Spinal cord (tissue), 10 donors: ENCODE measurements around the gene CCDC71L. TPM values are rescaled to one million over a fixed set of nuclear protein-coding genes. Genes with fewer than 3 reads are reported as not detected.
"Not testable (repeated sequence)": the region's sequence is repeated elsewhere in the genome, so short reads cannot be mapped to it uniquely, and the experiment has no call there.

Experiments
- DNase-seq, 6 donors: peaks; one replicate each; pipeline versions ENCODE4 v3.0.0 to v3.0.0-alpha.2; 2013 to 2015; ENCODE audit warnings: low spot score in 6 of 6, low read depth in 4 of 6
- H3K27ac ChIP-seq: one replicate; pipeline ENCODE4 v1.5.1; 2013; ENCODE audit warnings: low read depth, low read length, control low read depth
- H3K27me3 ChIP-seq: one replicate; pipeline ENCODE4 v1.6.1; 2013; ENCODE audit warnings: low read length; ENCODE audit not compliant: control insufficient read depth, insufficient read depth
- H3K36me3 ChIP-seq: one replicate; pipeline ENCODE4 v1.6.1; 2013; ENCODE audit warnings: low read length; ENCODE audit not compliant: control insufficient read depth, insufficient read depth
- H3K4me1 ChIP-seq: one replicate; pipeline ENCODE4 v1.6.1; 2013; ENCODE audit warnings: low read length; ENCODE audit not compliant: control insufficient read depth, insufficient read depth
- H3K4me3 ChIP-seq: one replicate; pipeline ENCODE4 v1.5.1; 2013; ENCODE audit warnings: low read depth, low read length, control low read depth
- H3K9me3 ChIP-seq: one replicate; pipeline ENCODE4 v1.6.1; 2013; ENCODE audit warnings: low read length; ENCODE audit not compliant: control insufficient read depth, insufficient read depth
- WGBS: methylation state at CpG from one replicate; pipeline ENCODE4 v1.1.5; 2013; ENCODE audit warnings: missing lambda C conversion rate; ENCODE audit not compliant: insufficient coverage; 5-methylcytosine and 5-hydroxymethylcytosine counted together
- polyA plus RNA-seq, 2 donors: library from polyadenylated mRNA; unstranded; fragments of 120-200 nt; gene quantifications; one replicate each; pipeline ENCODE4 v1.2.1, GENCODE V29; 2013; ENCODE audit not compliant: insufficient read length in 2 of 2
- total RNA-seq, 2 donors: library from RNA; depleted of rRNA in 1 of 2; stranded (reverse); fragments of 120-200 nt in 1 of 2; fragments of >200 nt in 1 of 2; gene quantifications; one replicate each; pipeline versions ENCODE4 v1.2.3 to v1.2.4, GENCODE V29; 2013 to 2014
- donor health status: healthy.

The CCDC71L gene
- total and polyA plus RNA-seq, 4 donors = 8.0 to 11.8 (median 9.8) TPM

GRCh38 chr7:106679153-106679931 lies 18.4 kb upstream of the CCDC71L start:
- no peaks in the 10 kb centered on the region for H3K36me3 ChIP-seq
- H3K4me1 ChIP-seq = no peaks in the 10 kb centered on the region
- no peaks in the 10 kb centered on the region for H3K27me3 ChIP-seq
- no peak overlapping the region for H3K27ac ChIP-seq
- H3K4me3 ChIP-seq = no peak overlapping the region
- no peak for DNase-seq
- whole genome bisulfite sequencing = 88% methylated on average over 3 of the region's 6 CpGs
- no peaks in the 10 kb centered on the region for H3K9me3 ChIP-seq

- no peak overlapping the region for H3K27ac ChIP-seq
- H3K27me3 ChIP-seq = no peaks in the 10 kb centered on the region
- H3K4me1 ChIP-seq = no peaks in the 10 kb centered on the region
- H3K4me3 ChIP-seq = no peak overlapping the region
- H3K9me3 ChIP-seq = no peaks in the 10 kb centered on the region
- no peaks in the 10 kb centered on the region for H3K36me3 ChIP-seq
- no peak for DNase-seq
- WGBS = 97% methylated on average over 3 of the region's 3 CpGs
Observed at GRCh38 chr7:106678795-106679152, 17.8 kb upstream of the CCDC71L start.

GRCh38 chr7:106676506-106676905 lies 15.5 kb upstream of the CCDC71L start:
- not testable (repeated sequence) for H3K4me3 ChIP-seq, H3K27me3 ChIP-seq, H3K4me1 ChIP-seq, H3K9me3 ChIP-seq, H3K27ac ChIP-seq, DNase-seq, H3K36me3 ChIP-seq
- WGBS = no CpG with 5 or more reads among the region's 2 CpGs

- H3K27me3 ChIP-seq, H3K36me3 ChIP-seq, H3K4me3 ChIP-seq, DNase-seq, H3K9me3 ChIP-seq, H3K27ac ChIP-seq, H3K4me1 ChIP-seq: not testable (repeated sequence)
- no CpG with 5 or more reads among the region's 2 CpGs for WGBS
Observed at GRCh38 chr7:106673688-106674087, 12.7 kb upstream of the CCDC71L start.

DNA sequence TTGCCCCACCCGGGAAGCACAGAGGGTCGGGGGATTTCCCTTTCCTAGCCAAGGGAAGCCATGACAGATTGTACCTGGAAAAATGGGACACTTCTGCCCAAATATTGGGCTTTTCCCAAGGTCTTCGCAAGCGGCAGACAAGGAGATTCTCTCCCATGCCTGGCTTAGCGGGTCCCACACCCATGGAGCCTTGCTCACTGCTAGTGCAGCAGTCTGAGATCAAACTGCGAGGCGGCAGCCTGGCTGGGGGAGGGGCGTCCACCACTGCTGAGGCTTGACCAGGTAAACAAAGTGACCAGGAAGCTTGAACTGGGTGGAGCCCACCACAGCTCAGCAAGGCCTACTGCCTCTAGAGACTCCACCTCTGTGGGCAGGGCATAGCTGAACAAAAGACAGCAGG lies 11.0 kb upstream of the CCDC71L start:
- not testable (repeated sequence) for DNase-seq, H3K27ac ChIP-seq, H3K36me3 ChIP-seq, H3K27me3 ChIP-seq, H3K9me3 ChIP-seq, H3K4me1 ChIP-seq, H3K4me3 ChIP-seq
- WGBS = 90% methylated on average over 8 of the region's 8 CpGs

DNA sequence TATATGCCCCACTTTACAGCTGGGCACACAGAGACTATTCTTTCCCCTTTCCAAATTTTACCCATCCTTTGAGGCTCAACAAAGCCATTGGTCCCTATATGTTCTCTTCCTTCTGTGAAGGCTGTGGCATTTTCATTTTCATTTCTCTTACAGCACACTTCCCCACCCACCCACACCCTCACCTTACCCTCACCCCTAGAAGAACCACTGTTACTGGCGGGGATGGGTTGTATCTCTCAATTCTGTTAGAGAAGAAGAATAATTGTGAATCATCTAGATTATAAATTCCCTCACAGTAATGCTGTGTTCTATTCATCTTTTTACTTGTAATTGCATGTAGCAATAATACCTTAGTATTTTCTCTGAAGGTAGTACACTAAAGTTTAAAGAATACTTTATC lies 10.2 kb upstream of the CCDC71L start:
- no peak for DNase-seq
- H3K27ac ChIP-seq = no peak overlapping the region
- no peak overlapping the region for H3K4me3 ChIP-seq
- H3K36me3 ChIP-seq = no peaks in the 10 kb centered on the region
- no peaks in the 10 kb centered on the region for H3K27me3 ChIP-seq
- no peaks in the 10 kb centered on the region for H3K9me3 ChIP-seq
- WGBS = no CpG with 5 or more reads among the region's 1 CpG
- H3K4me1 ChIP-seq = no peaks in the 10 kb centered on the region

- 94% methylated on average over 4 of the region's 6 CpGs for WGBS
- DNase-seq = no peak
- no peak overlapping the region for H3K27ac ChIP-seq
Observed at GRCh38 chr7:106668861-106669524, 8.0 kb upstream of the CCDC71L start.

GRCh38 chr7:106666353-106666752 lies 5.4 kb upstream of the CCDC71L start:
- H3K4me3 ChIP-seq = no peak overlapping the region
- no peak overlapping the region for H3K27ac ChIP-seq
- no CpG with 5 or more reads among the region's 2 CpGs for WGBS
- H3K9me3 ChIP-seq = no peaks in the 10 kb centered on the region
- no peaks in the 10 kb centered on the region for H3K27me3 ChIP-seq
- no peaks in the 10 kb centered on the region for H3K36me3 ChIP-seq
- no peaks in the 10 kb centered on the region for H3K4me1 ChIP-seq
- no peak for DNase-seq

More at GRCh38 chr7:106668861-106669524, 8.0 kb upstream of the CCDC71L start:
- H3K4me3 ChIP-seq = no peak overlapping the region
- no peaks in the 10 kb centered on the region for H3K27me3 ChIP-seq
- H3K9me3 ChIP-seq = no peaks in the 10 kb centered on the region
- no peaks in the 10 kb centered on the region for H3K4me1 ChIP-seq
- no peaks in the 10 kb centered on the region for H3K36me3 ChIP-seq

DNA sequence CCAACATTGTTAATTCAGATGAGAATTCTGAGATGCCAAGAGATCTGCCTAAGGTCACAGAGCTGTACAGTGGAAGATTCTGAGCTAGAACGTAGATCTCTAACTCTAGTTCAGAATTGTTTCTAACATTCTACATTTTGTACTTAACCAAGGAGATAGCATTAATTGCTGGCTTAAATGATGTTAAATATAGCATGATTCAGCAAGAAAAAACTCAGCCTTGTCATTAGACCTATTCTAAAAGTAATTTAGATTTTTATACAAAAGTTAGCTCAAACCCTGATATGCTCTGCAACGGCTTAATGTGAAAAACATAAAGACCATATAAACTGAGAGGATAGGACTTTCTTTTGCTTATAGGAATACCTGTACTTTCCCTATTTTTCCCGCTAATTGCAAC lies 3.4 kb upstream of the CCDC71L start:
- Histone ChIP-seq H3K27ac (no peak overlapping the region), H3K27me3 (no peaks in the 10 kb centered on the region), H3K4me3 (no peak overlapping the region), H3K36me3 (no peaks in the 10 kb centered on the region), H3K4me1 (peaks cover 5% of the 10 kb centered on the region), H3K9me3 (no peaks in the 10 kb centered on the region)
- DNase-seq = no peak
- WGBS = no CpG with 5 or more reads among the region's 3 CpGs
